Measurements from ENCODE around the gene ST6GAL1.

GRCh38 chr3:186973702-186974101 is 43.4 kb downstream of the ST6GAL1 start:
- TF ChIP-seq CTCF (IDR thresholded peaks at IDR 0.05) (no peak), POLR2A (IDR thresholded peaks at IDR 0.05) (no peak)
